ENCODE data around the gene TFG. TPM values are rescaled to one million over a fixed set of nuclear protein-coding genes. Genes with fewer than 3 reads are reported as not detected.
"Not testable (repeated sequence)": the region's sequence is repeated elsewhere in the genome, so short reads cannot be mapped to it uniquely, and the experiment has no call there.

TFG gene
- 60.0 TPM for total RNA-seq

- H3K27ac ChIP-seq (ENCODE audit: low read depth, low read length), result peak within 1 kb of the TSS; percentile 79
- H3K4me1 ChIP-seq (ENCODE audit: control insufficient read depth in 3 of 3, insufficient read depth in 3 of 3, low read length in 3 of 3), result peaks cover 2 to 15% (median 14%) of the 10 kb centered on the region in 3 donors
- no peaks in the 10 kb centered on the region for H3K9me3 ChIP-seq (ENCODE audit: control insufficient read depth in 3 of 3, low read length in 3 of 3)
- peaks cover 0 to 4% (median 4%) of the 10 kb centered on the region in 3 donors for H3K36me3 ChIP-seq (ENCODE audit: control insufficient read depth in 3 of 3, insufficient read depth in 3 of 3, low read length in 3 of 3)
- H3K4me3 ChIP-seq (ENCODE audit: low read length in 3 of 3), result peak within 1 kb of the TSS; percentile 66 to 81 (median 74)
- H3K9ac ChIP-seq (ENCODE audit: low read depth in 1 of 3, low read length in 3 of 3), result peak within 1 kb of the TSS; percentile 79 to 89 (median 82)
- no peaks in the 10 kb centered on the region for H3K27me3 ChIP-seq (ENCODE audit: control insufficient read depth in 3 of 3, insufficient read depth in 3 of 3, low read length in 3 of 3)
These were observed at the start of gene TFG for GRCh38 chr3:100708989-100709841. TSS of gene TFG (plus strand) at chr3:100709494. CDS start at chr3:100713686, 4,192 bp downstream.

GRCh38 chr3:100661294-100661693, 48.0 kb upstream of the TFG start:
- not testable (repeated sequence) for H3K4me3 ChIP-seq (ENCODE audit: low read length in 3 of 3); H3K4me1 ChIP-seq (ENCODE audit: control insufficient read depth in 3 of 3, insufficient read depth in 3 of 3, low read length in 3 of 3); H3K9me3 ChIP-seq (ENCODE audit: control insufficient read depth in 3 of 3, low read length in 3 of 3); H3K27ac ChIP-seq (ENCODE audit: low read depth, low read length); H3K36me3 ChIP-seq (ENCODE audit: control insufficient read depth in 3 of 3, insufficient read depth in 3 of 3, low read length in 3 of 3); H3K9ac ChIP-seq (ENCODE audit: low read depth in 1 of 3, low read length in 3 of 3); H3K27me3 ChIP-seq (ENCODE audit: control insufficient read depth in 3 of 3, insufficient read depth in 3 of 3, low read length in 3 of 3)

GRCh38 chr3:100662113-100662823, 47.0 kb upstream of the TFG start:
- Histone ChIP-seq H3K36me3 (ENCODE audit: control insufficient read depth in 3 of 3, insufficient read depth in 3 of 3, low read length in 3 of 3) (no peaks in the 10 kb centered on the region), H3K27ac (ENCODE audit: low read depth, low read length) (no peak overlapping the region), H3K27me3 (ENCODE audit: control insufficient read depth in 3 of 3, insufficient read depth in 3 of 3, low read length in 3 of 3) (no peaks in the 10 kb centered on the region), H3K9me3 (ENCODE audit: control insufficient read depth in 3 of 3, low read length in 3 of 3) (no peaks in the 10 kb centered on the region), H3K4me3 (ENCODE audit: low read length in 3 of 3) (no peak overlapping the region), H3K9ac (ENCODE audit: low read depth in 1 of 3, low read length in 3 of 3) (no peak overlapping the region), H3K4me1 (ENCODE audit: control insufficient read depth in 3 of 3, insufficient read depth in 3 of 3, low read length in 3 of 3) (no peaks in the 10 kb centered on the region)

- Histone ChIP-seq H3K27me3 (ENCODE audit: control insufficient read depth in 3 of 3, insufficient read depth in 3 of 3, low read length in 3 of 3) (no peaks in the 10 kb centered on the region), H3K4me3 (ENCODE audit: low read length in 3 of 3) (no peak overlapping the region), H3K27ac (ENCODE audit: low read depth, low read length) (no peak overlapping the region), H3K36me3 (ENCODE audit: control insufficient read depth in 3 of 3, insufficient read depth in 3 of 3, low read length in 3 of 3) (no peaks in the 10 kb centered on the region), H3K9ac (ENCODE audit: low read depth in 1 of 3, low read length in 3 of 3) (no peak overlapping the region), H3K9me3 (ENCODE audit: control insufficient read depth in 3 of 3, low read length in 3 of 3) (peaks cover 0 to 2% (median 2%) of the 10 kb centered on the region in 3 donors), H3K4me1 (ENCODE audit: control insufficient read depth in 3 of 3, insufficient read depth in 3 of 3, low read length in 3 of 3) (no peaks in the 10 kb centered on the region)
These were observed 44.1 kb upstream of the TFG start for GRCh38 chr3:100665230-100665629.

GRCh38 chr3:100666699-100667098, 42.6 kb upstream of the TFG start:
- H3K27ac ChIP-seq (ENCODE audit: low read depth, low read length); H3K27me3 ChIP-seq (ENCODE audit: control insufficient read depth in 3 of 3, insufficient read depth in 3 of 3, low read length in 3 of 3); H3K9me3 ChIP-seq (ENCODE audit: control insufficient read depth in 3 of 3, low read length in 3 of 3); H3K4me1 ChIP-seq (ENCODE audit: control insufficient read depth in 3 of 3, insufficient read depth in 3 of 3, low read length in 3 of 3); H3K9ac ChIP-seq (ENCODE audit: low read depth in 1 of 3, low read length in 3 of 3); H3K4me3 ChIP-seq (ENCODE audit: low read length in 3 of 3); H3K36me3 ChIP-seq (ENCODE audit: control insufficient read depth in 3 of 3, insufficient read depth in 3 of 3, low read length in 3 of 3): not testable (repeated sequence)

GRCh38 chr3:100667316-100667715, 42.0 kb upstream of the TFG start:
- not testable (repeated sequence) for H3K9ac ChIP-seq (ENCODE audit: low read depth in 1 of 3, low read length in 3 of 3); H3K27me3 ChIP-seq (ENCODE audit: control insufficient read depth in 3 of 3, insufficient read depth in 3 of 3, low read length in 3 of 3); H3K36me3 ChIP-seq (ENCODE audit: control insufficient read depth in 3 of 3, insufficient read depth in 3 of 3, low read length in 3 of 3)

GRCh38 chr3:100670995-100671394, 38.3 kb upstream of the TFG start:
- H3K27ac ChIP-seq (ENCODE audit: low read depth, low read length); H3K4me1 ChIP-seq (ENCODE audit: control insufficient read depth in 3 of 3, insufficient read depth in 3 of 3, low read length in 3 of 3); H3K36me3 ChIP-seq (ENCODE audit: control insufficient read depth in 3 of 3, insufficient read depth in 3 of 3, low read length in 3 of 3); H3K4me3 ChIP-seq (ENCODE audit: low read length in 3 of 3); H3K9ac ChIP-seq (ENCODE audit: low read depth in 1 of 3, low read length in 3 of 3); H3K27me3 ChIP-seq (ENCODE audit: control insufficient read depth in 3 of 3, insufficient read depth in 3 of 3, low read length in 3 of 3); H3K9me3 ChIP-seq (ENCODE audit: control insufficient read depth in 3 of 3, low read length in 3 of 3): not testable (repeated sequence)

More at GRCh38 chr3:100667316-100667715, 42.0 kb upstream of the TFG start:
- not testable (repeated sequence) for H3K4me3 ChIP-seq (ENCODE audit: low read length in 3 of 3); H3K9me3 ChIP-seq (ENCODE audit: control insufficient read depth in 3 of 3, low read length in 3 of 3); H3K27ac ChIP-seq (ENCODE audit: low read depth, low read length); H3K4me1 ChIP-seq (ENCODE audit: control insufficient read depth in 3 of 3, insufficient read depth in 3 of 3, low read length in 3 of 3)

GRCh38 chr3:100681496-100681895, 27.8 kb upstream of the TFG start:
- Histone ChIP-seq H3K27ac (ENCODE audit: low read depth, low read length) (no peak overlapping the region), H3K4me1 (ENCODE audit: control insufficient read depth in 3 of 3, insufficient read depth in 3 of 3, low read length in 3 of 3) (no peaks in the 10 kb centered on the region)

GRCh38 chr3:100682056-100682853, 27.0 kb upstream of the TFG start:
- peak overlapping the region in 1 of 3 donors; percentile 14 for H3K4me3 ChIP-seq (ENCODE audit: low read length in 3 of 3)
- no peaks in the 10 kb centered on the region for H3K4me1 ChIP-seq (ENCODE audit: control insufficient read depth in 3 of 3, insufficient read depth in 3 of 3, low read length in 3 of 3)
- no peaks in the 10 kb centered on the region for H3K9me3 ChIP-seq (ENCODE audit: control insufficient read depth in 3 of 3, low read length in 3 of 3)
- no peak overlapping the region for H3K9ac ChIP-seq (ENCODE audit: low read depth in 1 of 3, low read length in 3 of 3)
- H3K27ac ChIP-seq (ENCODE audit: low read depth, low read length), result no peak overlapping the region
- no peaks in the 10 kb centered on the region for H3K27me3 ChIP-seq (ENCODE audit: control insufficient read depth in 3 of 3, insufficient read depth in 3 of 3, low read length in 3 of 3)
- H3K36me3 ChIP-seq (ENCODE audit: control insufficient read depth in 3 of 3, insufficient read depth in 3 of 3, low read length in 3 of 3), result no peaks in the 10 kb centered on the region

More at GRCh38 chr3:100681496-100681895, 27.8 kb upstream of the TFG start:
- Histone ChIP-seq H3K27me3 (ENCODE audit: control insufficient read depth in 3 of 3, insufficient read depth in 3 of 3, low read length in 3 of 3) (no peaks in the 10 kb centered on the region), H3K4me3 (ENCODE audit: low read length in 3 of 3) (no peak overlapping the region), H3K9me3 (ENCODE audit: control insufficient read depth in 3 of 3, low read length in 3 of 3) (no peaks in the 10 kb centered on the region), H3K9ac (ENCODE audit: low read depth in 1 of 3, low read length in 3 of 3) (no peak overlapping the region), H3K36me3 (ENCODE audit: control insufficient read depth in 3 of 3, insufficient read depth in 3 of 3, low read length in 3 of 3) (no peaks in the 10 kb centered on the region)

All from skeletal muscle tissue (tissue), 4 donors.